ENCODE results near the gene POLR3GL. TPM values are rescaled to one million over a fixed set of nuclear protein-coding genes. Genes with fewer than 3 reads are reported as not detected.

POLR3GL gene
- total RNA-seq, 1 experiment from 2014 or later = 7.9 TPM

GRCh38 chr1:145974721-145975120 is 10.2 kb downstream of the POLR3GL start:
- no peak overlapping the region for H2BK5ac ChIP-seq (ENCODE audit: insufficient read length, low read length)
- H2AFZ ChIP-seq (ENCODE audit: low read length) = no peak overlapping the region
- Mint-ChIP-seq H3K4me3 (no peak overlapping the region), H3K36me3 (ENCODE audit: insufficient read depth in 1 of 3, low read depth in 3 of 3) (no peaks in the 10 kb centered on the region), H3K27ac (no peak overlapping the region; a peak in 1 of 7 replicates), H3K9me3 (no peaks in the 10 kb centered on the region), H3K27me3 (ENCODE audit: low read depth) (no peaks in the 10 kb centered on the region), H3K4me1 (peaks cover 0 to 6% of the 10 kb centered on the region in 2 experiments; a peak in 2 of 4 replicates)
- no peaks in the 10 kb centered on the region for H3K9me3 ChIP-seq (ENCODE audit: control insufficient read depth, low read depth, low read length)
- H3K4me1 ChIP-seq (ENCODE audit: insufficient read depth, low read length) = peaks cover 6% of the 10 kb centered on the region
- no peaks in the 10 kb centered on the region for H3K23me2 ChIP-seq (ENCODE audit: insufficient read length, low read depth, low read length, poor library complexity, severe bottlenecking)
- no peak overlapping the region for H3K18ac ChIP-seq (ENCODE audit: insufficient read length, low read depth, low read length)
- no peak overlapping the region for H4K5ac ChIP-seq (ENCODE audit: insufficient read length, low read depth, low read length)
- no peak overlapping the region for H2BK20ac ChIP-seq (ENCODE audit: low read depth, low read length, poor library complexity, severe bottlenecking)
- no peaks in the 10 kb centered on the region for H3K79me1 ChIP-seq (ENCODE audit: insufficient read depth, low read depth, low read length, poor library complexity, severe bottlenecking)
- no peak overlapping the region for H2BK12ac ChIP-seq (ENCODE audit: insufficient read length, low read depth, low read length)
- TF ChIP-seq CTCF (conservative IDR thresholded peaks at IDR 0.05) = no peak
- no peaks in the 10 kb centered on the region for H3K79me2 ChIP-seq (ENCODE audit: insufficient read depth, low read length)
- no peak overlapping the region for H3K4ac ChIP-seq (ENCODE audit: low read depth, low read length)
- no peak overlapping the region for H3K9ac ChIP-seq (ENCODE audit: extremely low read depth, insufficient read length, low read length)
- no peak overlapping the region for H3K14ac ChIP-seq (ENCODE audit: insufficient read depth, low read length)
- H3T11ph ChIP-seq (ENCODE audit: low read length) = no peak overlapping the region
- no peak overlapping the region for H4K8ac ChIP-seq (replicated peaks; ENCODE audit: insufficient read length, low read depth, low read length)
- H4K20me1 ChIP-seq (ENCODE audit: control insufficient read depth, insufficient read depth, insufficient read length) = no peaks in the 10 kb centered on the region
- DNase-seq = no peak
- H3K4me2 ChIP-seq (ENCODE audit: insufficient read depth, insufficient read length, low read length) = no peak overlapping the region
- no CpG with 5 or more reads among the region's 7 CpGs for WGBS (ENCODE audit: extremely low coverage, insufficient read length, low lambda C conversion rate)
- H2BK120ac ChIP-seq (ENCODE audit: low read depth, low read length, poor library complexity, severe bottlenecking) = no peak overlapping the region
- H3K27ac ChIP-seq (ENCODE audit: insufficient read length, low read depth, low read length) = no peak overlapping the region
- no peak overlapping the region for H2AK5ac ChIP-seq (ENCODE audit: insufficient read length, low read length)
- no peaks in the 10 kb centered on the region for H3K27me3 ChIP-seq (ENCODE audit: insufficient read depth, low read length)
- no peak overlapping the region for H3K23ac ChIP-seq (ENCODE audit: insufficient read length, low read depth, low read length)
- H2BK15ac ChIP-seq (ENCODE audit: low read depth, low read length) = no peak overlapping the region
- no peak overlapping the region for H3K56ac ChIP-seq (ENCODE audit: insufficient read length, low read depth, low read length)
- no peak overlapping the region for H4K91ac ChIP-seq (ENCODE audit: insufficient read length, low read depth, low read length)

Measured in H9 (cell line).